GM12872 (cell line): Measurements from ENCODE around the gene DERA.

ENCODE experiments used
- CTCF ChIP-seq: IDR thresholded peaks from 3 replicates; pipeline ENCODE4 v1.5.1; 2011; ENCODE audit warnings: low read depth, mild to moderate bottlenecking, low read length, moderate library complexity; ENCODE audit not compliant: insufficient read depth

DERA gene

GRCh38 chr12:15979096-15980092 is 68.3 kb downstream of the DERA start:
- peak; percentile 76 for TF ChIP-seq CTCF

- no peak for TF ChIP-seq CTCF
Observed at GRCh38 chr12:15982071-15982470, 70.9 kb downstream of the DERA start.

- TF ChIP-seq CTCF: no peak; the same call in 2 of the 3 replicates
Observed at GRCh38 chr12:15982471-15982870, 71.3 kb downstream of the DERA start.

GRCh38 chr12:15982921-15983320 is 71.8 kb downstream of the DERA start:
- TF ChIP-seq CTCF: no peak

GRCh38 chr12:15984097-15984800 is 73.1 kb downstream of the DERA start:
- no peak for TF ChIP-seq CTCF

- no peak for TF ChIP-seq CTCF
Observed at GRCh38 chr12:15984963-15985362, 73.8 kb downstream of the DERA start.

- TF ChIP-seq CTCF: no peak
Observed at GRCh38 chr12:15987696-15988095, 76.6 kb downstream of the DERA start.
